Activated gamma-delta T cell treated with Interleukin-2 at 50 U/mL for 16 hours (primary cell): ENCODE results near the gene MRPL51.
A peak's percentile ranks its signal among the peaks of the same experiment; 100 is the strongest.
"Not testable (repeated sequence)": the region's sequence is repeated elsewhere in the genome, so short reads cannot be mapped to it uniquely, and the experiment has no call there.

Experiments
- DNase-seq: peaks from one replicate; pipeline ENCODE4 v3.0.0-alpha.2; 2020

The MRPL51 gene

GRCh38 chr12:6530576-6531260 is 37.7 kb upstream of the MRPL51 start:
- DNase-seq = no peak

- DNase-seq = no peak
Observed at GRCh38 chr12:6529291-6529737, 36.3 kb upstream of the MRPL51 start.

- DNase-seq = no peak
Observed at GRCh38 chr12:6528539-6529235, 35.6 kb upstream of the MRPL51 start.

DNA sequence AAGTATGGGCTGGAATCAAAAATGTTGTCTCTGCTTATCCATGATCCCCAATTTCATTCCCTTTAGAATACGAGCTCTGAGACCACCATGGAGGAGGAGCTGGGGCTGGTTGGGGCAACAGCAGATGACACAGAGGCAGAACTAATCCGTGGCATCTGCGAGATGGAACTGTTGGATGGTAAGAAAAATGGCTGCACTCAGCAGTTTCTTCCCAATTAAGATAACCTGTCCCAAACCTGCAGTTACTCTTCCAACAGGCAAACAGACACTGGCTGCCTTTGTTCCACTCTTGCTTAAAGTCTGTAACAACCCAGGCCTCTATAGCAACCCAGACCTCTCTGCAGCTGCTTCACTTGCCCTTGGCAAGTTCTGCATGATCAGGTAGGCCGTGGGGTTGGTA is 34.6 kb upstream of the MRPL51 start:
- DNase-seq = no peak

DNA sequence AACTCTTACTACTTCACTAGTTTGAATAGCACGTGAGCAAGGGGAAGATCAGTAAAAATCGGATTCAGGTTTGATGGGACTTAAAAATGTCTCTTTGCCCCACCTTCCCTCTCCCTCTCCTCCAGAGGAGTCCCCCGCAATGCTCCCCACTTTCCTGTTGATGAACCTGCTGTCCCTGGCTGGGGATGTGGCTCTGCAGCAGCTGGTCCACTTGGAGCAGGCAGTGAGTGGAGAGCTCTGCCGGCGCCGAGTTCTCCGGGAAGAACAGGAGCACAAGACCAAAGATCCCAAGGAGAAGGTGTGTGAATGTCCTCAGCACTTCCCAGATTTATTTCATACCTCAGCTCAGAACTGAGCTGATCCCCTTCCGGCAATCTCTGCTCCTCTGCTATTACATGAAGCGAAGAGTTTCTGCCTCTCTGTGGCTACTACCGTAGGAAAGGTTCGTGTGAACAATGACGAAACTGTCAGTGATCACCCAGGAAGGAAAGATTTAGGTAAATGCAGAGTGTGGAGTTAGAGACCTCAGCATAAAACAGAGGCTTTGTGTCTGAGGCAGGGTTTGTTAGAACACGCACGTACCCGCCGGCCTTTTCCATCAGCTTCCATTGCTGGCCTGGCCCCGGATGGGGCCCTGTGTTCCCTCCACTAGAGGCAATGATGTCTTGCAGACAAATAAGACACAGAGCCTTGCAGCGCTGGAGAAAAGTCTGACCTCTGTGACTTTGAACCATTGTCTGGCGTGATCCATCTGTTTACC is 33.9 kb upstream of the MRPL51 start:
- DNase-seq = no peak

GRCh38 chr12:6526201-6526600 is 33.1 kb upstream of the MRPL51 start:
- no peak for DNase-seq

DNA sequence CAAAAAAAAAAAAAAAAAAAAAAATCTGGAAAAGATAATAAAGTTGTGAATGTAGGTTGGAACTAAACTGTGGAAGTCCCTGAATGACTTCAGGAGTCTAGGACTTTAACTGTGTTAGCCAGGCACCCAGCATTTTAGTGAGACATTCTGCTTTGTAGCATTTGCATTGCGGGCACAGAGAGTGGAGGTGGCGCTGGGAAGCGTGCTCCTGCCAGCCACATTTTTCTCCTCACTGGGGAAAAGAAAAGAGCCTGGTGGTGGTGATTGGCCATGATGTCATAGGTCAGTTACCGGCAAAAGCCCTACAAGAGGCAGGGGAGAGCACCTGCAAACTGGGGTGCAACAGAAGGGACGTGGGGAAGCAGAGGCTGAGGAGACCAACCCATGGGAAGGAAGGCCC is 31.6 kb upstream of the MRPL51 start:
- DNase-seq = no peak

DNA sequence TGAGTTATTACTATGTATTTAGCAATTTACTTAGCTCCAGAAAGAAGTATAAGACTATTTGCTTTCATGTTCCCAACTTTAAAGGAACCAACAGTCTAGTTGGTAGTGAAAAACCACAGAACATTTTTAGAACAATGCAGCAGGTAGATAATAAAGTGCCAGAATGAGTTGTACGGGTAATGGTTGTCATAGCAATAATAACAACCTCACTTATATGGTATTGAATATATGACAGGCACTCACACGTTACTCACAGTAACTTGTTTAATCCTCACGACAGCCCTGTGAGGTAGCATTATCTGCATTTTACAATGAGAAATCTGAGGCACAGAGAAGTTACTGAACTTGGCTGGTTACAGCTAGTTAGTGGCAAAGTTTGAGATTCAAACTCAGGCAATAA is 30.6 kb upstream of the MRPL51 start:
- DNase-seq = no peak

DNA sequence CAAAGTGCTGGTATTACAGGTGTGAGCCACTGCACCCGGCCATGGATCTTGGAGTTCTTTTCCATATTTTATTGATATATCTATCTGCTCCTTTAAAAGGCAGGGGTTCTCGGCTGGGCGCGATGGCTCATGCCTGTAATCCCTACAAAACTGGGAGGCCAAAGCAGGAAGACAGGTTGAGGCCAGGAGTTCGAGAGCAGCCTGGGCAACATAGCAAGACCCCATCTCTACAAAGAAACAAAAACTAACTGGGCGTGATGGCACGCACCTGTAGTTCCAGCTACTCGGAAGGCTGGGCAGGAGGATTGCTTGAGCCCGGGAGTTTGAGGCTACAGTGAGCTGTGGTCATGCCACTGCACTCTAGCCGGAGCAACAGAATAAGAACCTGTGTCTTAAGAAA is 29.1 kb upstream of the MRPL51 start:
- DNase-seq = no peak

DNA sequence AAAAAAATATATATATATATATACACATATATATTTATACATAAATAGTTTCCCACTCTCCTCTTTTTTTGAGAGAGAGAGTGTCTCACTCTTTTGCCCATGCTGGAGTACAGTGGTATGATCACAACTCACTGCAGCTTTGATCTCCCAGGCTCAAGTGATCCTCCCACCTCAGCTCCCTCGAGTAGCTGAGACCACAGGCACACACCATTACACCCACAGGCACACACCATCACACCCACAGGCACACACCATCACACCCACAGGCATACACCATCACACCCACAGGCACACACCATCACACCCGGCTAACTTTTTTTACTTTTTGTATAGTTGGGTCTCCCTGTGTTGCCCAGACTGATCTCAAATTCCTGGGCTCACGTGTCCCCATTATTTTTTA is 27.1 kb upstream of the MRPL51 start:
- no peak for DNase-seq

- no peak for DNase-seq
Observed at GRCh38 chr12:6508087-6508486, 15.0 kb upstream of the MRPL51 start.

DNA sequence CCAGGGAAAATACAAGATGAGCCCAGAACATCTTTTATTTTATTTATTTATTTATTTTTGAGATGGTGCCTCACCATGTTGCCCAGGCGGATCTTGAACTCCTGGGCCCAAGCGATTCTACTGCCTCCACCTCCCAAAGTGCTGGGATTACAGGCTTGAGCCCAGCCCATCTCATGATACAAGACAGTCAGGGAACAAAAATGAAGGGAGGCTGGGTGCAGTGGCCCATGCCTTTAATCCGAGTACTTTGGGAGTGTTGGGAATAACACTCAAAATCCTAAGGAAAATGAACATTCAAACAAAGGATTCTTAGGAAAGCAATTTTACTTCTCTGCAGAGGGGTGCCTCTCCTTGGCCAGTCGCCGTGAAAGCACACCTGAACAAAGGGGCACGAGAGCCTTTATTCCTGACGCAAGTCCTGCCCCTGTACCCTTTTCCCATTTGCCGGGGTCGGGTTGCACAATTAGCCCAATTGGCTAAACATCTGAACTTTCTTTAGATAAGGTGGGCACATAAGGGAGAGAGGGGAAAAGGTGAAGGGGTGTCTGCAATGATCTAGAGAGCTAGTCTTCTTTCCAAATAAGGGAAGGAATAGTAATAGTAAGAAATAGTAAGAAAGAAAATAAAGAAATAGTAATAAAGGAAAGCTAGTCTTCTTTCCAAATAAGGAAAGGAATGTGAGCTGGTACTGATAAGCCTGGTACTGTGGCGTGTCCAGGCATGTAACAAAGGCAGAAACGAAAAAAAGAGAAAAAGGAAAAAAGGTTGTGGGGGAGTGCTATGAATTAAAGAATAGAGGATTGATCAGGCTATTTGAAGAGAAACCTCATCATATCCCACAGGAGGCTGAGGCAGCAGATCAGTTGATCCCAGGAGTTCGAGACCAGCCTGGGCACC is 14.3 kb upstream of the MRPL51 start:
- no peak for DNase-seq

DNA sequence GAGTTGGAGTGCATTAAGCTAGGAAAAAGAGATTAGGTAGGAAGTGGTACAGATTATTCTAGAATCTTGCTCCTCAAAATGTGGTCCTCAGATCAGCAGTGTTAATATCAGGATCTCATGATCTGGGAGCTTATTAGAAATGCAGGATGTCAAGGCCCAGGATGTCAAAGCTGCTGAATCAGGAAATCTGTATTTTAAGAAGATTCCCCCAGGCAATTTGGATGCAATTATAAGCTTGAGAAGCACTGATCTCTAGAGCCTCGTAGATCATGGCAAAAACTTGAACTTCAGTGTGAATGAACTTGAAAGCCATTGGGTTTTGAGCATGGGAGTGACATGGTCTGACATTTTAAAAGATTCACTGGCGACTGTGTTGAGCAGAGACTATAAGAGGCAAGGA is 7.4 kb upstream of the MRPL51 start:
- no peak for DNase-seq

- not testable (repeated sequence) for DNase-seq
Observed at GRCh38 chr12:6497291-6497690, 4.2 kb upstream of the MRPL51 start.

GRCh38 chr12:6494968-6495367 is 1.9 kb upstream of the MRPL51 start:
- no peak for DNase-seq

- DNase-seq = no peak
Observed at GRCh38 chr12:6494258-6494743, 1.2 kb upstream of the MRPL51 start.

- DNase-seq = peak; percentile 90
Observed at GRCh38 chr12:6493497-6494257, 615 bp upstream of the MRPL51 start, which contains the start of gene NCAPD2. TSS of gene NCAPD2 (plus strand) at chr12:6494102. CDS start at chr12:6495099, 997 bp downstream.

- not testable (repeated sequence) for DNase-seq
Observed at GRCh38 chr12:6490673-6491072, 2.4 kb downstream of the MRPL51 start.

DNA sequence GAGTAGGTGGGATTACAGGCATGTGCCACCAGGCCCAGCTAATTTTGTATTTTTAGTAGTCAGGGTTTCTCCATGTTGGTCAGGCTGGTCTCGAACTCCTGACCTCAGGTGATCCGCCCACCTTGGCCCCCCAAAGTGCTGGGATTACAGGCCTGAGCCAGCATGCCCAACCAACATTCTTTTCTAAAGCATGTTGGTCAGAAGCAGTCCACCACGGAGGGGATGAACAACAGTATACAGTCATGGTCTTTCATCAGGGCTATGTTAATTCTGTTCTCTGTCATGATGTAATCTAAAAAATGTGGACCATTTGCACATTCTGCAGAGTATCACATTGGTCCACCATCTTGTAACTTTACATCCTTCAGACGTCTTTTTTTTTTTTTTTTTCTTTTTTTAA is 3.6 kb downstream of the MRPL51 start:
- DNase-seq = no peak

- no peak for DNase-seq
Observed at GRCh38 chr12:6488240-6488639, 4.8 kb downstream of the MRPL51 start.

DNA sequence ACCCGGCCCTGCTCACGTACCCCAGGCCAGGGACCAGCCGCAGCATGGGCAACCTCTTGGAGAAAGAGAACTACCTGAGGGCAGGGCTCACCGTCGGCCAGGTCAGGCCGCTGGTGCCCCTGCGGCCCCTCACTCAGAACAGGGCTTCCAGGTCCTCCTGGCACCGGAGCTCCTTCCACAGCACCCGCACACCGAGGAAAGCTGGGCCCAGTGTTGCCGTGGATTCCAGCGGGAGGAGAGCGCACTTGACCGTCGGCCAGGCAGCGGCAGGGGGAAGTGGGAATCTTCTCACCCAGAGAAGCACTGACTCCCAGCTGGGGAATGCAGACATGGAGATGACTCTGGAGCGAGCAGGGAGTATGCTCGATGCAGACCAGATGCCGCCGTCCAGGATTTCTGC is 14.6 kb downstream of the MRPL51 start:
- no peak for DNase-seq
